ENCODE data around the gene TMEM11.

TMEM11 gene

GRCh38 chr17:21177854-21178600 lies 35.9 kb downstream of the TMEM11 start:
- DNase-seq = no peak

GRCh38 chr17:21177401-21177800 lies 36.6 kb downstream of the TMEM11 start:
- no peak for DNase-seq

GRCh38 chr17:21176773-21177395 lies 37.1 kb downstream of the TMEM11 start:
- no peak for DNase-seq

- DNase-seq = no peak
These were observed 39.2 kb downstream of the TMEM11 start for GRCh38 chr17:21174713-21175112.

GRCh38 chr17:21174186-21174585 lies 39.8 kb downstream of the TMEM11 start:
- no peak for DNase-seq

- no peak for DNase-seq
These were observed 40.4 kb downstream of the TMEM11 start for GRCh38 chr17:21173543-21173942.

- no peak for DNase-seq
These were observed 41.1 kb downstream of the TMEM11 start for GRCh38 chr17:21172846-21173245.

- DNase-seq = no peak
These were observed 41.9 kb downstream of the TMEM11 start for GRCh38 chr17:21171970-21172510.

GRCh38 chr17:21171309-21171922 lies 42.5 kb downstream of the TMEM11 start:
- no peak for DNase-seq

- no peak for DNase-seq
These were observed 43.2 kb downstream of the TMEM11 start for GRCh38 chr17:21170809-21171208.

- DNase-seq = no peak
These were observed 44.5 kb downstream of the TMEM11 start for GRCh38 chr17:21169496-21169895.

- no peak for DNase-seq
These were observed 45.5 kb downstream of the TMEM11 start for GRCh38 chr17:21168555-21168865.

- DNase-seq = no peak
These were observed 46.7 kb downstream of the TMEM11 start for GRCh38 chr17:21167303-21167702.

GRCh38 chr17:21166595-21167210 lies 47.3 kb downstream of the TMEM11 start:
- DNase-seq = no peak

GRCh38 chr17:21165922-21166594 lies 47.9 kb downstream of the TMEM11 start:
- no peak for DNase-seq

- DNase-seq = no peak
These were observed 49.3 kb downstream of the TMEM11 start for GRCh38 chr17:21164620-21165019.

GRCh38 chr17:21164216-21164615 lies 49.7 kb downstream of the TMEM11 start:
- DNase-seq = no peak

- no peak for DNase-seq
These were observed 50.9 kb downstream of the TMEM11 start for GRCh38 chr17:21163101-21163500.

GRCh38 chr17:21162394-21162775 lies 51.6 kb downstream of the TMEM11 start:
- DNase-seq = no peak

GRCh38 chr17:21161498-21162393 lies 52.2 kb downstream of the TMEM11 start:
- DNase-seq = no peak

GRCh38 chr17:21160401-21160800 lies 53.6 kb downstream of the TMEM11 start:
- no peak for DNase-seq

Measured in NCI-H1417 treated with DMSO at 0.1 percent for 48 hours (cell line).